Left cardiac atrium (tissue), 4 donors: ENCODE data around the gene USF1. TPM values are rescaled to one million over a fixed set of nuclear protein-coding genes. Genes with fewer than 3 reads are reported as not detected.
"Not testable (repeated sequence)": the region's sequence is repeated elsewhere in the genome, so short reads cannot be mapped to it uniquely, and the experiment has no call there.

Experiments used
- ATAC-seq, 2 donors: fragments of 200-7000 bp; cut with Tn5 transposase; one replicate each; pipeline ENCODE4 v1.9.1; 2020; ENCODE audit warnings: mild to moderate bottlenecking in 2 of 2, moderate library complexity in 2 of 2
- DNase-seq: peaks from one replicate; pipeline ENCODE4 v3.0.0-alpha.2; 2020
- intact Hi-C, 2 donors: fragments of 100-400 bp; cut with DNase I; formaldehyde crosslinking; loops; one replicate each; pipeline versions ENCODE4 v1.14.1 to v1.15.1; 2022 to 2023
- total RNA-seq, 2 donors: library from RNA; stranded (reverse); fragmentation: NEBNext Ultra II Directional; extraction: Animal tissue kit (Norgen Biotek cat#: 25700); gene quantifications; one replicate each; pipeline ENCODE4 v1.2.1, GENCODE V29; 2021
- donor health status: DM: no; HTN: yes; CAD: no.
- donor health status: DM: no; HTN: yes; CAD: no; lungs with severe emphysema.
- donor health status: DM: yes; HTN: yes; CAD: no.
- donor health status: Dilated cardiomyopathy.

The USF1 gene
- total RNA-seq, 2 donors from 2014 or later = 33.7 to 34.4 TPM

- DNase-seq (no peak), ATAC-seq (no peak)
- intact Hi-C loops = no loop called here
These were observed 9.0 kb upstream of the USF1 start for GRCh38 chr1:161054805-161055204.

- intact Hi-C loops = no loop called here
- ATAC-seq = no peak
These were observed 8.5 kb upstream of the USF1 start for GRCh38 chr1:161054232-161054631.

GRCh38 chr1:161052899-161053298, 7.1 kb upstream of the USF1 start:
- ATAC-seq (no peak), DNase-seq (no peak)
- intact Hi-C loops = no loop called here

More at GRCh38 chr1:161054232-161054631, 8.5 kb upstream of the USF1 start:
- DNase-seq = no peak

GRCh38 chr1:161051219-161051618, 5.4 kb upstream of the USF1 start:
- DNase-seq (no peak), ATAC-seq (no peak)
- intact Hi-C loops = no loop called here

- intact Hi-C loops = loop anchor here in 1 of 2 donors (10.0 kb wide), 2 partner anchors 54 to 86 kb away; partner anchors contain the start of gene DEDD
- DNase-seq (no peak), ATAC-seq (no peak)
These were observed 3.4 kb upstream of the USF1 start for GRCh38 chr1:161048949-161049722.

- intact Hi-C loops = loop anchor here in 1 of 2 donors (10.0 kb wide), 2 partner anchors 53 to 87 kb away; partner anchors contain the start of gene DEDD
- DNase-seq = no peak
- no peak for ATAC-seq
These were observed 2.0 kb upstream of the USF1 start for GRCh38 chr1:161047436-161048420.

GRCh38 chr1:161046605-161047228, 940 bp upstream of the USF1 start:
- intact Hi-C loops = loop anchor here in 1 of 2 donors (10.0 kb wide), 2 partner anchors 52 to 88 kb away; partner anchors contain the start of gene DEDD
- DNase-seq (no peak), ATAC-seq (no peak)

- DNase-seq (peak; percentile 69), ATAC-seq (peak; percentile 76 to 79)
- intact Hi-C loops = loop anchor here in 1 of 2 donors (10.0 kb wide), 2 partner anchors 50 to 90 kb away; partner anchors contain the start of gene DEDD
These were observed 655 bp downstream of the USF1 start for GRCh38 chr1:161044908-161045735.

GRCh38 chr1:161044535-161044907, 1.3 kb downstream of the USF1 start:
- intact Hi-C loops = loop anchor here in 1 of 2 donors (10.0 kb wide), 2 partner anchors 50 to 90 kb away; partner anchors contain the start of gene DEDD
- ATAC-seq = no peak
- DNase-seq = no peak

- intact Hi-C loops = no loop called here
These were observed 6.2 kb downstream of the USF1 start for GRCh38 chr1:161039546-161039945.

GRCh38 chr1:161039154-161039545, 6.6 kb downstream of the USF1 start:
- ATAC-seq (no peak), DNase-seq (no peak)
- intact Hi-C loops = no loop called here

More at GRCh38 chr1:161039546-161039945, 6.2 kb downstream of the USF1 start:
- no peak for ATAC-seq
- DNase-seq = no peak

- intact Hi-C loops = no loop called here
- DNase-seq = peak; percentile 70
- ATAC-seq = peak; percentile 87 to 91
These were observed 7.1 kb downstream of the USF1 start, which contains the start of gene TSTD1 for GRCh38 chr1:161038523-161039153. Gene TSTD1 (minus strand): TSS chr1:161038964. CDS start chr1:161038889, 75 bp downstream.

GRCh38 chr1:161037661-161038522, 7.9 kb downstream of the USF1 start:
- intact Hi-C loops = no loop called here
- peak; percentile 4 to 13 for ATAC-seq

GRCh38 chr1:161033751-161034150, 12.0 kb downstream of the USF1 start:
- DNase-seq = no peak
- no peak for ATAC-seq
- intact Hi-C loops = no loop called here

More at GRCh38 chr1:161037661-161038522, 7.9 kb downstream of the USF1 start:
- DNase-seq = no peak

GRCh38 chr1:161032409-161032808, 13.4 kb downstream of the USF1 start:
- ATAC-seq (peak in 1 of 2 donors; percentile 57), DNase-seq (no peak)
- intact Hi-C loops = no loop called here

- intact Hi-C loops = no loop called here
- no peak for DNase-seq
- no peak for ATAC-seq
These were observed 13.9 kb downstream of the USF1 start for GRCh38 chr1:161031874-161032273.

- DNase-seq, ATAC-seq, intact Hi-C loops: not testable (repeated sequence)
These were observed 16.3 kb downstream of the USF1 start for GRCh38 chr1:161029466-161029865.
